Heart right ventricle (tissue), 16 donors: ENCODE data around the gene FBN3. TPM values are rescaled to one million over a fixed set of nuclear protein-coding genes. Genes with fewer than 3 reads are reported as not detected.

Experiments used
- ATAC-seq, 8 donors: fragments of 200-7000 bp; cut with Tn5 transposase; one replicate each; pipeline ENCODE4 v1.9.1; 2020; ENCODE audit warnings: mild to moderate bottlenecking in 8 of 8, moderate library complexity in 8 of 8, moderate number of reproducible peaks in 1 of 8
- DNase-seq, 2 donors: peaks; one replicate each; pipeline ENCODE4 v3.0.0-alpha.2; 2020
- H3K27ac ChIP-seq, 10 donors: fragments of 200-600 bp; sonication (generic) in 2 of 10; one replicate each; pipeline versions ENCODE4 v1.5.0 to v1.8.0; 2020 to 2022; ENCODE audit warnings: mild to moderate bottlenecking in 3 of 10
- H3K27me3 ChIP-seq, 7 donors: fragments of 200-600 bp; one replicate each; pipeline ENCODE4 v1.8.0; 2021 to 2022; ENCODE audit warnings: mild to moderate bottlenecking in 2 of 7
- H3K36me3 ChIP-seq, 9 donors: fragments of 200-600 bp; sonication (generic) in 1 of 9; one replicate each; pipeline versions ENCODE4 v1.5.0 to v1.8.0; 2020 to 2022; ENCODE audit warnings: mild to moderate bottlenecking in 2 of 9
- H3K4me1 ChIP-seq, 9 donors: fragments of 200-600 bp; sonication (generic) in 1 of 9; one replicate each; pipeline versions ENCODE4 v1.5.0 to v1.8.0; 2020 to 2022; ENCODE audit warnings: mild to moderate bottlenecking in 4 of 9
- H3K4me3 ChIP-seq, 10 donors: fragments of 200-600 bp; sonication (generic) in 2 of 10; one replicate each; pipeline versions ENCODE4 v1.5.0 to v1.8.0; 2020 to 2022; ENCODE audit warnings: mild to moderate bottlenecking in 7 of 10, moderate library complexity in 2 of 10
- H3K9me3 ChIP-seq, 11 donors: fragments of 200-600 bp in 10 of 11; sonication (generic) in 2 of 11; one replicate each; pipeline versions ENCODE4 v1.5.0 to v1.8.0; 2013 to 2022; ENCODE audit warnings: mild to moderate bottlenecking in 2 of 11, control low read depth in 1 of 11, moderate library complexity in 1 of 11
- WGBS, 2 donors: extraction: QIAGEN DNeasy Blood & Tissue Kit; methylation state at CpG; one replicate each; pipeline ENCODE4 v1.1.7; 2013; ENCODE audit warnings: inconsistent platforms in 1 of 2; 5-methylcytosine and 5-hydroxymethylcytosine counted together
- intact Hi-C, 10 donors: fragments of 100-400 bp; cut with DNase I; formaldehyde crosslinking; loops; one replicate each; pipeline versions ENCODE4 v1.11.1 to v1.14.2; 2022
- long read RNA-seq, 3 donors: library from polyadenylated mRNA; unstranded; transcript quantifications; one replicate each; pipeline ENCODE4 v2.0.0, GENCODE V29; 2020 to 2021
- polyA plus RNA-seq, 2 donors: library from polyadenylated mRNA; stranded (reverse); fragments of 200-250 nt; gene quantifications; one replicate each; pipeline ENCODE4 v1.2.3, GENCODE V29; 2013
- total RNA-seq, 10 donors: library from RNA; stranded (reverse); fragmentation: NEBNext Ultra II Directional in 3 of 10; extraction: Animal tissue kit (Norgen Biotek cat#: 25700) in 3 of 10; gene quantifications; one replicate each; pipeline versions ENCODE4 v1.2.1 to v1.2.4, GENCODE V29; 2021 to 2023
- TF ChIP-seq, protein P1 (sequence below), 9 donors: fragments of 200-600 bp; sonication (generic) in 2 of 9; IDR thresholded peaks; one replicate each; pipeline versions ENCODE4 v1.5.0 to v1.8.0; 2021 to 2022; ENCODE audit warnings: antibody characterized with exemption in 9 of 9, mild to moderate bottlenecking in 5 of 9, moderate library complexity in 1 of 9
- donor health status: Arrhythmogenic right ventricular cardiomyopathy.
- donor health status: ischemic (EF 13 %, LVEDD 7.1; RV severe dilation, severe dysfunction).
- donor health status: healthy with polysubstance abuse.
- donor health status: DM: no; HTN: yes; CAD: no.
- donor health status: DM: no; HTN: no; CAD: no.
- donor health status: ischemic (EF 25% LVEDD 6.9; RV normal size, moderate dysfunction).
- donor health status: ischemic (EF 25% LVEDD 5.7; RV mildly dilated, moderate dysfunction).
- donor health status: healthy.
- donor health status: DM: yes; HTN: yes; CAD: no.
- donor health status: Ischemic cardiomyopathy.
- donor health status: ischemic (EF 35%, LVEDD 5.7; RV mildly dilated, moderate dysfunction).
- donor health status: nonischemic (EF 11% LVEDD 7.7; RV severe dilation, severe dysfunction).
- donor health status: DM: yes; HTN: yes; CAD: no.
- donor health status: PGD.
- donor health status: ischemic (EF 29% LVEDD 5.4; RV normal size, mild dysfunction).
- donor health status: nonischemic (EF 23%, LVEDD 6.1; RV moderate dilation, normal function).

Gene FBN3
- under 1 TPM in 3 of 10 donors, not detected in 7; 0.05 to 0.26 (median 0.06) TPM for total RNA-seq
- not detected for polyA plus RNA-seq
- long read RNA-seq, donor 1, result 0 reads
- long read RNA-seq, donor 2, result 0 reads
- long read RNA-seq, donor 3, result 0 reads

DNA sequence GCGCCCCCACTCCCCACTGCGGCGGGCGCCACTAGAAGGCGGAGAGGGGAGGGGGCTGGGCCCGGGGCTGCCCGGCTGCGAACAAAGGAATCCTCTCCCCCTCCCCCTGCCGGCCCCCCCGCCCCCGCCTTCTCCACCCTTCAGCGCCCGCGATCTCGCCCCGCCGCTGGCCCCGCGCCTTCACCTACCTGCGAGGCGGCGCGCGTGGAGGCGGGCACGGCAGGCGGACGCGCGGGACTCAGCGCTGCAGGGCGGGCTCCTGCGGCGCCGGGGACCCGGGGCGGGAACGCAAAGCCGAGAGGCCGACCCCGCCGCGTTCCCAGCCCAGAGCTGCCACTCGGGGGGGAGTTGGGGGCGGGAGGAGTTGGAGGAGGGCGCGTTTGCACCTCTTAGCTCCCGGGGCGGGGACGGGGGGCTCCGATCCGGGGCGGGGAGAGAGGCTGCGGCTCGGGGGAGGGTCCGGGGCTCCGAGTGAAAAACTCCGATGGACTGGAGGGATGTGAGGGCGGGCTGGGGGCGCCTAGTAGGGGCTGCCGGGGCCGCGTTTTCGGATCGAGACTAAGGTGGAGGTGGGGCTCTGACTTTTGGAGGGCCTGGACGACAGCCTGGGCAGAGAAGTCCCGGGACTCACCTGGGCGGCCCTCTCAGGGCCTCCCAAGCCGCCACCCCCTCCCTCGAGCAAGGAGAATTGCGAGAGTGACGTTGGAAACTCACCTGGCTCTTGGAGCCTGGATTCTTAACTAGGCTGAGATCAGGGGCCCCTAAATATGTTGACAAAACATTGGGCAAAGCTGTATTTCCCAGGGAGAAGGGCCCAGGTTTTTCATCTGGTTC, at the start of gene FBN3:
TSS of gene FBN3 (minus strand) at position 332 of the 834 bp plus-strand sequence. CDS start 2,112 bp downstream, outside the sequence.
- intact Hi-C loops, result loop anchor here in 7 of 10 donors (10.0 kb wide), 4 partner anchors 175 to 205 kb away; partner anchors contain the start of gene TIMM44 (in 4 of the 7)
- ATAC-seq (no peak), DNase-seq (no peak)
- TF ChIP-seq, protein P1, sequence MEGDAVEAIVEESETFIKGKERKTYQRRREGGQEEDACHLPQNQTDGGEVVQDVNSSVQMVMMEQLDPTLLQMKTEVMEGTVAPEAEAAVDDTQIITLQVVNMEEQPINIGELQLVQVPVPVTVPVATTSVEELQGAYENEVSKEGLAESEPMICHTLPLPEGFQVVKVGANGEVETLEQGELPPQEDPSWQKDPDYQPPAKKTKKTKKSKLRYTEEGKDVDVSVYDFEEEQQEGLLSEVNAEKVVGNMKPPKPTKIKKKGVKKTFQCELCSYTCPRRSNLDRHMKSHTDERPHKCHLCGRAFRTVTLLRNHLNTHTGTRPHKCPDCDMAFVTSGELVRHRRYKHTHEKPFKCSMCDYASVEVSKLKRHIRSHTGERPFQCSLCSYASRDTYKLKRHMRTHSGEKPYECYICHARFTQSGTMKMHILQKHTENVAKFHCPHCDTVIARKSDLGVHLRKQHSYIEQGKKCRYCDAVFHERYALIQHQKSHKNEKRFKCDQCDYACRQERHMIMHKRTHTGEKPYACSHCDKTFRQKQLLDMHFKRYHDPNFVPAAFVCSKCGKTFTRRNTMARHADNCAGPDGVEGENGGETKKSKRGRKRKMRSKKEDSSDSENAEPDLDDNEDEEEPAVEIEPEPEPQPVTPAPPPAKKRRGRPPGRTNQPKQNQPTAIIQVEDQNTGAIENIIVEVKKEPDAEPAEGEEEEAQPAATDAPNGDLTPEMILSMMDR (IDR thresholded peaks at IDR 0.05), result no peak
- no peak within 1 kb of the TSS for H3K27ac ChIP-seq
- peak within 1 kb of the TSS in 8 of 10 donors; percentile 8 to 36 (median 29) for H3K4me3 ChIP-seq
- no peaks in the 10 kb centered on the region for H3K36me3 ChIP-seq
- H3K9me3 ChIP-seq, result no peaks in the 10 kb centered on the region
- H3K4me1 ChIP-seq, result peaks cover 0 to 19% (median 13%) of the 10 kb centered on the region in 9 donors
- 6 to 7% methylated on average over 45 to 70 of the region's 72 CpGs for WGBS, 2 donors
- peaks cover 10 to 66% (median 52%) of the 10 kb centered on the region in 7 donors for H3K27me3 ChIP-seq

DNA sequence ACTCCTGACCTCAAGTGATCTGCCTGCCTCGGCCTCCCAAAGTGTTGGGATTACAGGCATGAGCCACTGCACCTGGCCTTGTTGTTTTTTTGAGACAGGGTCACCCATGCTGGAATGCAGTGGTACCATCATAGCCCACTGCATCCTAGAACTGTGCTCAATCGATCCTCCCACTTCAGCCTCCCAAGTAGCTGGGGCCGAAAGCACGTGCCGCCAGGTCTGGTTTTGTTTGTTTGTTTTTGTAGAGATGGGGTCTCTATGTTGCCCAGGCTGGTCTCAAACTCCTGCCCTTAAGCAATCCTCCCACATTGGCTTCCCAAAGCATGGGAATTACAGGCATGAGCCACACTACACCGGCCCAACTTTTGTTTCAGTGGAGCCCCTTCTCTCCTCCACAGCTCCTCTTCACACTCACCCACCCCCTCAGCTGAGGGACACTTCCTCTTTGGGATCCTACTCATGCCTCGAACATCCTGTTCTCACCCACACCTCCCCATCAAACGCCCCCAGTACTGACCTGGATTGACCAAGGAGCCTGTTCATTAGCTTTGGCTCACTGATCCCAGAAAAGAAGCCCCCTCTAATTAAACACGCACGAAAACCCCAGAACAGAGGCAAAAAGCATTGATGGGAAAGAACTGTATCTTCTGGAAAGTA, 47.0 kb upstream of the FBN3 start:
- intact Hi-C loops, result no loop called here
- Histone ChIP-seq H3K27me3 (no peaks in the 10 kb centered on the region), H3K27ac (peak overlapping the region in 1 of 10 donors; percentile 3), H3K4me1 (peaks cover 3 to 42% (median 15%) of the 10 kb centered on the region in 9 donors), H3K9me3 (no peaks in the 10 kb centered on the region), H3K36me3 (no peaks in the 10 kb centered on the region), H3K4me3 (no peak overlapping the region)
- ATAC-seq, result no peak
- TF ChIP-seq, protein P1 (IDR thresholded peaks at IDR 0.05), result no peak
- 58 to 72% methylated on average over 10 of the region's 10 CpGs for WGBS, 2 donors
- DNase-seq, result no peak

DNA sequence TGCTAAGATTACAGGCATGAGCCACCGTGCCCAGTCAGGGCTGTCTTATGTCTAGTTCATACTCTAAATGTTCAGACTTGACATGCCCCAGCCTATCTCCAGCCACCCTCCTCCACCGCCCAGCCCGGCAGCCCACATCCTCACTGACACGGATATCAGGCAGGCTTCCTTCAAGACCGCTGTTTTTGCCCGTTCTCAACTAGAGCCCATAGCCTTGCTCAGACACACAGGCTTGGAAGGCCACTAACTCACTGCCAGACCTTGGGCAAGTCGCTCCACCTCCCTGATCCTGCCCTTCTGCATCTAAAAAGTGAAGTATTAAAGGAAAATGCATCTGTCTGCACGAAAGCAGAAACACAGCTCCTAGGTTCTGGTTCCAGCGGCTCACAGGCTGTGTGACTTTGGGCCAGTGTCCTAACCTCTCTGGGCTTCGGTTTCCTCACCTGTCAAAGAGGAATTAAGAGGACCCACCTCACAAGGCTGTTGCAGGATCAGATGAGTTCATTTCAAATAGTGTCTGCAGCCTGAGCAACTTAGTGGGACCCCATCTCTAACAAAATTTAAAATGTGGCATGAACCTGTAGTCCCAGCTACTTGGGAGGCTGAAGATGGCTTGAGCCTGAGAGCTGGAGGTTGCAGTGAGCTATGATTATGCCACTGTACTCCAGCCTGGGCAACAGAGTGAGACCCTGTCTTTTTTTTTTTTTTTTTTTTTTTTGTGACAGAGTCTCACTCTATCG, 45.3 kb upstream of the FBN3 start:
- TF ChIP-seq, protein P1 (IDR thresholded peaks at IDR 0.05), result no peak
- Histone ChIP-seq H3K27me3 (no peaks in the 10 kb centered on the region), H3K27ac (peak overlapping the region in 7 of 10 donors; percentile 4 to 92 (median 62)), H3K9me3 (no peaks in the 10 kb centered on the region), H3K36me3 (no peaks in the 10 kb centered on the region), H3K4me3 (peak overlapping the region in 6 of 10 donors; percentile 4 to 48 (median 20)), H3K4me1 (peaks cover 3 to 42% (median 15%) of the 10 kb centered on the region in 9 donors)
- intact Hi-C loops, result no loop called here
- WGBS, 2 donors, result 46 to 54% methylated on average over 11 of the region's 11 CpGs
- ATAC-seq (peak in 4 of 8 donors; percentile 15 to 46 (median 24)), DNase-seq (peak in 1 of 2 donors; percentile 20)
